GM10248 (cell line): Measurements from ENCODE around the gene SGCD.

ENCODE experiments used
- CTCF ChIA-PET: fragments of 300-600 bp; sonication (Branson Sonifier 250); formaldehyde crosslinking; extraction: SDS; loops from one replicate; lab custom pipeline; 2021; ENCODE audit warnings: antibody characterized with exemption; lab: Yijun Ruan, JAX
- POLR2A ChIA-PET: fragments of 350-650 bp; sonication (Branson Sonifier 250); formaldehyde crosslinking; extraction: SDS; loops from one replicate; lab custom pipeline; 2020; ENCODE audit warnings: antibody characterized with exemption; lab: Yijun Ruan, JAX
- DNase-seq: peaks from one replicate; pipeline ENCODE4 v3.0.0; 2012; ENCODE audit errors: extremely low spot score
- TF ChIP-seq, protein P1 (sequence below): IDR thresholded peaks from 2 replicates; pipeline ENCODE4 v1.5.1; 2012; ENCODE audit warnings: mild to moderate bottlenecking, low read depth; ENCODE audit errors: extremely low read depth, missing control alignments, control extremely low read depth

The SGCD gene

GRCh38 chr5:156331845-156332244 lies 4.9 kb downstream of the SGCD start:
- ChIA-PET POLR2A (no interaction called here), CTCF (interaction anchor here (1.1 kb wide), 1 partner anchor 21 kb away, joined by 3 read pairs; no protein-coding TSS in a partner anchor)
- DNase-seq, result no peak
- TF ChIP-seq, protein P1, sequence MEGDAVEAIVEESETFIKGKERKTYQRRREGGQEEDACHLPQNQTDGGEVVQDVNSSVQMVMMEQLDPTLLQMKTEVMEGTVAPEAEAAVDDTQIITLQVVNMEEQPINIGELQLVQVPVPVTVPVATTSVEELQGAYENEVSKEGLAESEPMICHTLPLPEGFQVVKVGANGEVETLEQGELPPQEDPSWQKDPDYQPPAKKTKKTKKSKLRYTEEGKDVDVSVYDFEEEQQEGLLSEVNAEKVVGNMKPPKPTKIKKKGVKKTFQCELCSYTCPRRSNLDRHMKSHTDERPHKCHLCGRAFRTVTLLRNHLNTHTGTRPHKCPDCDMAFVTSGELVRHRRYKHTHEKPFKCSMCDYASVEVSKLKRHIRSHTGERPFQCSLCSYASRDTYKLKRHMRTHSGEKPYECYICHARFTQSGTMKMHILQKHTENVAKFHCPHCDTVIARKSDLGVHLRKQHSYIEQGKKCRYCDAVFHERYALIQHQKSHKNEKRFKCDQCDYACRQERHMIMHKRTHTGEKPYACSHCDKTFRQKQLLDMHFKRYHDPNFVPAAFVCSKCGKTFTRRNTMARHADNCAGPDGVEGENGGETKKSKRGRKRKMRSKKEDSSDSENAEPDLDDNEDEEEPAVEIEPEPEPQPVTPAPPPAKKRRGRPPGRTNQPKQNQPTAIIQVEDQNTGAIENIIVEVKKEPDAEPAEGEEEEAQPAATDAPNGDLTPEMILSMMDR, result no peak

DNA sequence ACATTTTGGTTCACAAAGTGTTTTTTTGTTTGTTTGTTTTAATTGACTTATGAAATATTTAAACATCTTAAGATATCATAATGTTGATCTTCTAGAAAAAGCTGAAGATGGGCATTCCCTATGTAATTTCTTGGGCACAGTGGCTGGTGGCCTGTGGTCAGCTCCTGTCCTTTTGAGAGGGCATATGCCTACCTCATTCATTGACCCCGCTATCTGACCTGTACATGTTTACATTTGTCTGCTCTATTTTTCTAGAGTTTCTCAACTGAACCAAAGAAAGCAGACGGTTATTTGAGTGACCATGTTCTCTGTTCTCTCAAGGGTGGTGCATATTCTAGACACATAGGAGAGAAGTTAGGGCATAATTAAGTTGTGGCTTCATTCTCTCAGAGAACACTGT lies 5.3 kb downstream of the SGCD start:
- ChIA-PET CTCF (interaction anchor here (1.1 to 1.6 kb wide), 2 partner anchors 10 to 20 kb away, joined by 3 to 5 read pairs; no protein-coding TSS in a partner anchor), POLR2A (no interaction called here)
- TF ChIP-seq, protein P1, result no peak
- DNase-seq, result no peak

- ChIA-PET CTCF (interaction anchor here (1.9 to 2.1 kb wide), 2 partner anchors 15 to 18 kb away, joined by 6 to 8 read pairs; no protein-coding TSS in a partner anchor), POLR2A (no interaction called here)
- TF ChIP-seq, protein P1, result no peak
- DNase-seq, result no peak
These were observed 12.3 kb downstream of the SGCD start for GRCh38 chr5:156339139-156339841.

DNA sequence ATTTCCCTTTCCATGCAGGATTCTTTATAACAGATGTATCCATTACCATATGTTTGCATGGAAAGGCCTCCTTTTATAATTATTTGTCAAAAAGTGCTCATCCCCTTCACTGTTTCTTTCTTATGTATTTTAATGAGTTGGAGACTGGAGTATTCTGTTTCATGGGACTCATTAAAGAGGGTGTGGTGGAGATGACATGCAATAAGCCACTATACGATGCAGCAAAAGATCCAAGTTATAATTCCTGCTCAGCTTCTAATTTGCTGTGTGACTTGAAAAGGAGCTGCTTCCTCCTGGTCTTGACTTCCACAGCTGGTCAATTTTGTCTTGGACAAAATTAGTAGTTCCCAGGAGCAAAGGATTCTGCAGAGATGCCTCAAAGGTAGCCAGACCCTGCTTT lies 13.9 kb downstream of the SGCD start:
- TF ChIP-seq, protein P1, result no peak
- DNase-seq, result no peak
- ChIA-PET CTCF (no interaction called here), POLR2A (no interaction called here)

DNA sequence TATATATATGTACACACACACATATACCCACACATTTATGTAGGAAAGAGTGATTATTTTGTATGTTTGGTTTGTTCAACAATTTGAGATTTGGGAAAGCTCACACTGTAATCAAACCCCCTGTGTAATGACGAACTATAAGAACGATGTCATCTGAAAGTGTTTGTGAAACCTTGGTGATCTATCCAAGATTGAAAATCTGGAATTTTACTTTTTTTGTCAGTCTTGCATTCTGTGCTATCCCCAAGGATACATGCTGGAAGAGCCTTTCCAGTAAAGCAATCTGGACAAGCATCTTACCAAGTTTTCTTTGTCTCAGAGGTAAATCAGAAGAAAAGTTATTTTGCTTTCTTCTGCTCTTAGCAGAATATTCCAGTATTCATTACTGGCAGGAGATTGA lies 23.3 kb downstream of the SGCD start:
- CTCF ChIA-PET, result interaction anchor here (1.8 kb wide), 1 partner anchor 12 kb away, joined by 4 read pairs; no protein-coding TSS in a partner anchor
- POLR2A ChIA-PET, result no interaction called here
- TF ChIP-seq, protein P1, result no peak
- DNase-seq, result no peak

GRCh38 chr5:156351423-156351822 lies 24.5 kb downstream of the SGCD start:
- CTCF ChIA-PET, result interaction anchor here (0.7 kb wide), 1 partner anchor 46 kb away, joined by 4 read pairs; no protein-coding TSS in a partner anchor
- no peak for DNase-seq
- TF ChIP-seq, protein P1, result no peak
- POLR2A ChIA-PET, result no interaction called here
